NCI-H128 (cell line): ENCODE measurements around the gene VWA3A.
"Not testable (repeated sequence)": the region's sequence is repeated elsewhere in the genome, so short reads cannot be mapped to it uniquely, and the experiment has no call there.

ENCODE experiments used
- DNase-seq: peaks from one replicate; lab custom pipeline; 2025; ENCODE audit not compliant: unreplicated experiment; lab: John Stamatoyannopoulos, UW

Gene VWA3A

GRCh38 chr16:22088642-22089041 lies 3.7 kb upstream of the VWA3A start:
- no peak for DNase-seq

GRCh38 chr16:22089910-22090309 lies 2.4 kb upstream of the VWA3A start:
- no peak for DNase-seq

- no peak for DNase-seq
These were observed 620 bp upstream of the VWA3A start for GRCh38 chr16:22091721-22092120.

- no peak for DNase-seq
These were observed 990 bp downstream of the VWA3A start for GRCh38 chr16:22093331-22093730.

GRCh38 chr16:22093996-22094395 lies 1.7 kb downstream of the VWA3A start:
- no peak for DNase-seq

DNA sequence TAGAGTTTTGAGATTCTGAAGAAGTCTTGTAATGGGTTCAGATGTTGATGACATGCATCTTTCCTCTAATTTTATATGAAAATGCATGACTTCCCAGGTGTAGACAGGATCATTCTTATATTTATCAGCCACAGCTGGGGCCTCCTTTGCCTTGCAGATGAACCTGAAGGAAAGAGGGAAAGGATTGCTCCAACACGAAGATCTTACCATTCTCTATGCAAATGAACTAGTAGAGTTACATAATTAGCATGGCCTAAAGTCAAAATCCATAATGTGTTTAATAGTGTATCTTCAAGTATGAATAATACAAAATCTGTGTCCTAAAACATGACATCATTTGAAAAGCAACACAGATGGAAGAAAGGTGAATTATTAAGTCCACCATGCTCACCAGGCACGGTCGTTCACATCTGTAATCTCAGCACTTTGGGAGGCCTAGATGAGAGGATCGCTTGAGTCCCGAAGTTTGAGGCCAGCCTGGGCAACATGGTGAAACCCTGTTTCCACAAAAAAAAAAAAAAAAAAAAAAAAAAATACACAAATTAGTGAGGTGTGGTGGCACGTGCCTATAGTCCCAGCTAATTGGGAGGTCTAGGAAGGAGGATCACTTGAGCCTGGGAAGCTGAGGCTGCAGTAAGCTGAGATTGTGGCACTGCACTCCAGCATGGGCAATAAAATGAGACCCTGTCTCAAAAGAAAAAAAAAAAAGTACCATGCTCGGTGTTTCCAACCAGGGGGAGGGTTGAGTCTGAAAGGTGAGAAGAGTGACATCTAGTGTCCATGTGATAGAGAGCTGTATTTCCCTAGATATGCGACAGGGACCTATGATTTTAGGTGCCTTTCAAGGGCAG lies 6.3 kb downstream of the VWA3A start:
- no peak for DNase-seq

DNA sequence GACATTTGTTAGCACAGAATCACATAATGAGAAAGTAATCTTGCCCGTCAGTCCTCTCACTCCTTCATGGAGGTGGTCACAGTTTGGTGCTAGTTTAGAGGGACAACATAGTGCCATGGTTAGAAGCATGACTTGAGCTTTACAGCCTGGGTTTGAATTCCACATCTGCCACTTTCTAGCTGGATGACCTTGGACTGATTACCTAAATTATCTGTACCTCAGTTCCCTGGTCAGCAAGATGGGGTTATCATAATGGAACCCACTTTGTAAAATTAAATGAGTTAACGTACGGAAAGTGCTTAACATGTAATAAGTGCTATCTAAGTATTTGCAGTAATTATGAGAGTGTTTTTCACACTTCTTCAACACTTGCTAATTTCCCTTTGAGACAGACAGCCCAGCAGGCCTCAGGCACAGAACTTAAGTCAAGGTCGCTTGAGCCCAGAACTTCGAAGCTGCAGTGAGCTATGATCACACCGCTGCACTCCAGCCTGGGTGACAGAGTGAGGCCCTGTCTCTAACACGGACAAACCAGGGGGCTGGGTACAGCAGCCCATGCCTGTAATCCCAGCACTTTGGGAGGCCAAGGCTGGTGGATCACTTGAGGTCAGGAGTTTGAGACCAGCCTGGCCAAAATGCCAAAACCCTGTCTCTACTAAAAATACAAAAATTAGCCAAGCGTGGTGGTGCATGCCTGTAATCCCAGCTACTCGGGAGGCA lies 7.1 kb downstream of the VWA3A start:
- DNase-seq, result no peak

- DNase-seq, result no peak
These were observed 11.1 kb downstream of the VWA3A start for GRCh38 chr16:22103441-22103840.

- DNase-seq, result no peak
These were observed 17.0 kb downstream of the VWA3A start for GRCh38 chr16:22109258-22109898.

DNA sequence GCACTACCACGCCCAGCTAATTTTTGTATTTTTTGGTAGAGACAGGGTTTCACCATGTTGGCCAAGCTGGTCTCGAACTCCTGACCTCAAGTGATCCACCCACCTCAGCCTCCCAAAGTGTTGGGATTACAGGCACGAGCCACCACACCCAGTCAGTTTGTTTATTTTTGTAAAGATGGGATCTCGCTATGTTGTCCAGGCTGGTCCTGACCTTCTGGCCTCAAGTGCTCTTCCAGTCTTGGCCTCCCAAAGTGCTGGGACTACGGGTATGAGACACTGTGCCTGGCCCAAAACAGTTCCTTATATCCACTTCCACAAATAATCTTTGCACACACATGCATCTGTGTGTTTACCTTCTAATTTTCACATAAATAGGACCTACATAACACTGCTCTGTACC lies 19.3 kb downstream of the VWA3A start:
- not testable (repeated sequence) for DNase-seq

DNA sequence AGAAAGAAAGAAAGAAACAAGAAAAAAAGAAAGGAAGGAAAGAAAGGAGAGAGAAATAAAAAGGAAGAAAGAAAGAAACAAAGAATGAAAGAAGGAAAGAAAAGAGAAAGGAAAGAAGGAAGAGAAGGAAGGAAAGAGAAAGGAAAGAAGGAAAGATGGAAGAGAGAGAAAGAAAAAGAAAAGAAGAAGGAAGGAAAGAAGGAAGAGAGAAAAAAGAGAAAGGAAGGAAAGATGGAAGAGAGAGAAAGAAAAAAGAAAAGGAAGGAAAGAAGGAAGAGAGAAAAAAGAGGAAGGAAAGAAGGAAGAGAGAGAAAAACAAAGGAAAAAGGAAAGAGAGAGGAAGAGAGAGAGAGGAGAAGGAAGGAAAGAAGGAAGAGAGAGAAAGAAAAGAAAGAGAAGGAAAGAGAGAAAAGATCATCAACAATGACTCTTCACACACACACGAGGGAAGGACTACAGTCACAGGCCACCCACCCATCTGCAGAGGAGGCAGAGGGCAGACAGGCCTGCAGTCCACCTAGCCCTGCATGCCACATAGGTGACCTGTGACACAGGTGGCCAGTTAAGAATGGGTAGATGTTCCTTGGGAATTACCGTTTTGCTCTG lies 23.9 kb downstream of the VWA3A start:
- DNase-seq, result no peak

DNA sequence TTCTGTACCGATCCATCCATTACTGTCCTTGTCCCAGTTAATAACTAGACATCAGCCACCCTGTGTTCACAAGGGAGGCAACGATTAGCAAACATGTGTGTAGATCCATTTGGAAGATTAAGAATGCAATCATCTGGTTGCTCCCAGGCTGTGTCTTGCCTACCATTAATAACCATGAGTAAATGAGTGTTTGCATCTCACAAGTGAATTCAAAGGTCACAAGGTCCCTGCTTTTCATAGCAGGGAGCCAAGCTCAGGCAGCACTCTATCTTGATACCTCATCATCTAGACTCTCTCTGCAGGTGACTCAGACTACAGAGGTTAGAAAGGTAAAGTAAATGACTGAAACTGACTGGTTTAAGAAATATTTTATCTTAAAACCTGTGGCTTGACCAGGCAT lies 25.3 kb downstream of the VWA3A start:
- DNase-seq, result no peak

GRCh38 chr16:22120440-22120839 lies 28.1 kb downstream of the VWA3A start:
- no peak for DNase-seq

GRCh38 chr16:22122239-22122638 lies 29.9 kb downstream of the VWA3A start:
- no peak for DNase-seq

GRCh38 chr16:22123146-22123545 lies 30.8 kb downstream of the VWA3A start:
- no peak for DNase-seq

DNA sequence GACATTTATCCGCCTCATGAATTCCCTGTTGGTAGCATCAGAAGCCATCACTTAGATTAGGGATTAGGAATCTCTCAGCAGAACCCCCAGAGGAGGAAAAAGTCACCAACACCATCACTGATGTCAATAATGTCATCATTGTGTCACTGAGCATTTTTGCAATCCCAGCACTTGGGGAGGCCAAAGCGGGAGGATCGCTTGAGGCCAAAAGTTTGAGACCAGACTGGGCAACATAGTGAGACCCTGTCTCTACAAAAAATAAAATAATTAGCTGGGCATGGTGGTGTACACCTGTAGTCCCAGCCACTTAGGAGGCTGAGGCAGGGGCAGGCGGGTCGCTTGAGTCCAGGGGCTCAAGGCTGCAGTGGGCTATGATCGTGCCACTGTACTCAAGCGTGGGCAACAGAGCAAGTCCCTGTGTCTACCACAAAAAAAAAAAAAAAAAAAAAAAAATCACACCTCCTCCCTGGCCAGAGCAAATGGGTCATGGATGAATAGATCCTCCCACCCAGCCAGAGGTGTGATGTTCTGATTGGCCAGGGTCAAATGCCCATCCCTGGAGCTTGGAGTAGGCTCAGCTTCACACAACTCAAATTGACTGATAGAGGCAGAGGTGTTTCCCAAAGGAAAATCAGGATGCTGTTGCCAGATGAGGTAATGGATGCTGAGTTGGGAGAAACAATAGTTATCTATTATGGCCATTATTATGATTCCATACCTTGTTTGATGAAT lies 31.6 kb downstream of the VWA3A start:
- DNase-seq, result no peak

GRCh38 chr16:22124583-22125284 lies 32.4 kb downstream of the VWA3A start:
- DNase-seq, result no peak

- no peak for DNase-seq
These were observed 33.8 kb downstream of the VWA3A start for GRCh38 chr16:22126037-22126558.

GRCh38 chr16:22128537-22128936 lies 36.2 kb downstream of the VWA3A start:
- DNase-seq, result not testable (repeated sequence)

DNA sequence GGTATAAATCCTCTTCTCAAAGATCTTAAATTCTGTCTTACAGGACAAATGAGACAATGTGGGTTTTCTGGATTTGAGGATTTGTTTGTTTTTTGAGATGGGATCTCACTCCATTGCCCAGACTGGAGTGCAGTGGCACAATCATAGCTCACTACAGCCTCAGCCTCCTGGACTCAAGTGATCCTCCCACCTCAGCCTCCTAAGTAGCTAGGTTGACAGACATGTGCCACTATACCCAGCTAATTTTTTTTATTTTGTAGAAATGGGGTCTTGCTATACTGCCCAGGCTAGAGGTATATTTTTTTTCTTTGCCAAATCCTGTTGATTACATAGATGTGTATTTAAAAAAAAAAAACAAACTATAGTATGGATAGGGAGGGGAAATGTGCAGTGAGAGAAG lies 38.2 kb downstream of the VWA3A start:
- no peak for DNase-seq
